Cardiac muscle cell (in vitro differentiated cells and primary cell): ENCODE results near the gene ANGPTL1. TPM values are rescaled to one million over a fixed set of nuclear protein-coding genes. Genes with fewer than 3 reads are reported as not detected.

Experiments
- DNase-seq, 2 donors: peaks; one replicate each; pipeline versions ENCODE4 v3.0.0 to v3.0.0-alpha.2; 2010 to 2017; ENCODE audit warnings: low read depth in 1 of 2, low spot score in 1 of 2
- H3K27ac ChIP-seq: fragments of 200-600 bp; sonication (generic); 2 replicates; pipeline ENCODE4 v1.5.1; 2016
- H3K27me3 ChIP-seq: fragments of 200-600 bp; sonication (generic); 2 replicates; pipeline ENCODE4 v1.6.0; 2016; ENCODE audit warnings: control low read depth
- H3K36me3 ChIP-seq: fragments of 200-600 bp; sonication (generic); 2 replicates; pipeline ENCODE4 v1.5.1; 2016; ENCODE audit warnings: control low read depth
- H3K4me1 ChIP-seq: fragments of 200-600 bp; sonication (generic); 2 replicates; pipeline ENCODE4 v1.8.1; 2017; ENCODE audit warnings: low read depth, mild to moderate bottlenecking, mixed run types
- H3K4me3 ChIP-seq: fragments of 200-600 bp; sonication (generic); 2 replicates; pipeline ENCODE4 v1.5.1; 2016; ENCODE audit warnings: mild to moderate bottlenecking
- H3K9me3 ChIP-seq: fragments of 200-600 bp; sonication (generic); 2 replicates; pipeline ENCODE4 v1.5.1; 2017; ENCODE audit warnings: low read depth, mild to moderate bottlenecking, control low read depth
- CTCF ChIP-seq: IDR thresholded peaks from 2 replicates; pipeline ENCODE4 v1.5.1; 2012; ENCODE audit warnings: low read depth, mild to moderate bottlenecking, low read length
- polyA plus RNA-seq: library from polyadenylated mRNA; unstranded; fragments of >200 nt; fragmentation: Nextera tagmentation; extraction: Ambion mirVana; gene quantifications from 2 replicates; pipeline ENCODE4 v1.2.1, GENCODE V29; 2016
- total RNA-seq: library from RNA; depleted of rRNA; stranded (reverse); fragments of >200 nt; gene quantifications from 2 replicates; pipeline ENCODE4 v1.2.3, GENCODE V29; 2016

Gene ANGPTL1
- total and polyA plus RNA-seq, 2 experiments from 2014 or later: not detected

- Histone ChIP-seq H3K9me3 (no peaks in the 10 kb centered on the region), H3K4me1 (peaks cover 2% of the 10 kb centered on the region), H3K36me3 (no peaks in the 10 kb centered on the region), H3K4me3 (no peak overlapping the region), H3K27me3 (no peaks in the 10 kb centered on the region), H3K27ac (no peak overlapping the region)
- no peak for TF ChIP-seq CTCF
- no peak for DNase-seq
Observed at GRCh38 chr1:178875936-178876335, 5.1 kb upstream of the ANGPTL1 start.

GRCh38 chr1:178874966-178875365 lies 4.1 kb upstream of the ANGPTL1 start:
- Histone ChIP-seq H3K4me1 (peaks cover 7% of the 10 kb centered on the region), H3K9me3 (no peaks in the 10 kb centered on the region), H3K27me3 (no peaks in the 10 kb centered on the region), H3K4me3 (no peak overlapping the region), H3K27ac (no peak overlapping the region), H3K36me3 (no peaks in the 10 kb centered on the region)
- DNase-seq: no peak
- no peak for TF ChIP-seq CTCF

GRCh38 chr1:178871551-178872320 lies 859 bp upstream of the ANGPTL1 start:
- H3K36me3 ChIP-seq: no peaks in the 10 kb centered on the region
- H3K4me3 ChIP-seq: no peak overlapping the region
- H3K4me1 ChIP-seq: peaks cover 7% of the 10 kb centered on the region
- no peaks in the 10 kb centered on the region for H3K27me3 ChIP-seq
- no peak overlapping the region for H3K27ac ChIP-seq
- DNase-seq: no peak
- no peak for TF ChIP-seq CTCF
- H3K9me3 ChIP-seq: no peaks in the 10 kb centered on the region

DNA sequence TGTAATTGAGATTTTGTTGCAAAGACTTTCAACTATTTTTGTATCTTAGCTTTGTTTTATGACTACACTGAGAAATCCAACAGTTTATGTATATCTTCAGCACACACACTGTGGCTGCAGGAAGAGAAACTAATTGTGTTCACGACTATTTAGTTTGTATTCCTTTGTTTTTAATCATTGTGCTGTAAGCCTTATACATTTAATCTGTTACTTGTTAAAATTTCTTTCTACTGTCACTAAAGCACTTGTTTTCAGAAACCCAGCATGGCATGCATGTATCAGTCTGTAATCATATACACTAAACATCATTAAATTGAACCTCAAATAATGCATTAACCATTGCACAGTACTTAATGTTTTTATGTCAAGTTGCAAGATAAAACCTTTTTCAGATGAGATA lies 656 bp downstream of the ANGPTL1 start:
- H3K27ac ChIP-seq: no peak overlapping the region
- no peaks in the 10 kb centered on the region for H3K27me3 ChIP-seq
- no peak for DNase-seq
- H3K36me3 ChIP-seq: no peaks in the 10 kb centered on the region
- H3K9me3 ChIP-seq: no peaks in the 10 kb centered on the region
- TF ChIP-seq CTCF: no peak
- H3K4me1 ChIP-seq: peaks cover 12% of the 10 kb centered on the region
- H3K4me3 ChIP-seq: no peak overlapping the region

- peak in 1 of 2 donors; percentile 81 for DNase-seq
- H3K9me3 ChIP-seq: no peaks in the 10 kb centered on the region
- no peaks in the 10 kb centered on the region for H3K27me3 ChIP-seq
- TF ChIP-seq CTCF: no peak
- no peak overlapping the region for H3K27ac ChIP-seq
- peaks cover 12% of the 10 kb centered on the region for H3K4me1 ChIP-seq
- H3K36me3 ChIP-seq: no peaks in the 10 kb centered on the region
- H3K4me3 ChIP-seq: no peak overlapping the region
Observed at GRCh38 chr1:178869119-178869697, 1.7 kb downstream of the ANGPTL1 start.
